ENCODE results near the gene GRAMD4. TPM values are rescaled to one million over a fixed set of nuclear protein-coding genes. Genes with fewer than 3 reads are reported as not detected.
"Not testable (repeated sequence)": the region's sequence is repeated elsewhere in the genome, so short reads cannot be mapped to it uniquely, and the experiment has no call there.

The GRAMD4 gene
- total RNA-seq, 4 donors from 2014 or later = 19.1 to 25.4 (median 19.5) TPM

DNA sequence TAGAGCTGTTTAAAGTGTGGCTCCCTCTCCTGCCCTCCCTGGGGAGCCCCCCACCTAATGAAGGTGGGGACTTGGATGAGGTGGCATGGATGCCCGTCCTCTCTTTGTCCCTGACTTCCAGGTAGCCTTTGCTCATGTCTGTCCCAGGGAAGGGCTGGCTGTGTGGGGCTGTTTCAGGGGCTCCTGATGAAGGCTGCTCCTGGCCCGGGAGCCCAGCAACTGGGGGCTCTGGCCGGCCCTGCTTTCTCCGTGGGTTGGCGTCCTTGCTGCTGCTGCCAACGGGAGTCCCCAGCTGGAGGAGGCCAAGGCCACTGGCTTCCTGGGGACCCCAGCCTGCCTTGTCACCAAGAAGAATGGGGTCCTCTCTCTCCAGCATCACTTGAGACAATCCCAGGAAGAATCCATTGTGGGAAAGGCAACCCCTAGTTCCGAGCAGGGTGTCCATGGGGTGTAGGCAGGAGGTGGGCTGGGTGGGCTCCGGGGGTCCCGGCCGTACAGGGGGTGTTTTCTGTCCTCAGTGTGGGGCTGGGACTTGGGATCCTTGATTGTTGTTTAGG lies 13.2 kb downstream of the GRAMD4 start:
- TF ChIP-seq CTCF (IDR thresholded peaks at IDR 0.05) = no peak
- ATAC-seq (ENCODE audit: low FRiP score) (no peak), DNase-seq (ENCODE audit: low spot score) (no peak)

- no peak for TF ChIP-seq CTCF (IDR thresholded peaks at IDR 0.05)
- DNase-seq (ENCODE audit: low spot score) = no peak
- no peak for ATAC-seq (ENCODE audit: low FRiP score)
These were observed 14.0 kb downstream of the GRAMD4 start for GRCh38 chr22:46634011-46634699.

- not testable (repeated sequence) for DNase-seq (ENCODE audit: low spot score); ATAC-seq (ENCODE audit: low FRiP score)
These were observed 14.9 kb downstream of the GRAMD4 start for GRCh38 chr22:46634973-46635685.

- no peak for ATAC-seq (ENCODE audit: low FRiP score)
- TF ChIP-seq CTCF (IDR thresholded peaks at IDR 0.05) = no peak
- no peak for DNase-seq (ENCODE audit: low spot score)
These were observed 15.6 kb downstream of the GRAMD4 start for GRCh38 chr22:46635756-46636155.

DNA sequence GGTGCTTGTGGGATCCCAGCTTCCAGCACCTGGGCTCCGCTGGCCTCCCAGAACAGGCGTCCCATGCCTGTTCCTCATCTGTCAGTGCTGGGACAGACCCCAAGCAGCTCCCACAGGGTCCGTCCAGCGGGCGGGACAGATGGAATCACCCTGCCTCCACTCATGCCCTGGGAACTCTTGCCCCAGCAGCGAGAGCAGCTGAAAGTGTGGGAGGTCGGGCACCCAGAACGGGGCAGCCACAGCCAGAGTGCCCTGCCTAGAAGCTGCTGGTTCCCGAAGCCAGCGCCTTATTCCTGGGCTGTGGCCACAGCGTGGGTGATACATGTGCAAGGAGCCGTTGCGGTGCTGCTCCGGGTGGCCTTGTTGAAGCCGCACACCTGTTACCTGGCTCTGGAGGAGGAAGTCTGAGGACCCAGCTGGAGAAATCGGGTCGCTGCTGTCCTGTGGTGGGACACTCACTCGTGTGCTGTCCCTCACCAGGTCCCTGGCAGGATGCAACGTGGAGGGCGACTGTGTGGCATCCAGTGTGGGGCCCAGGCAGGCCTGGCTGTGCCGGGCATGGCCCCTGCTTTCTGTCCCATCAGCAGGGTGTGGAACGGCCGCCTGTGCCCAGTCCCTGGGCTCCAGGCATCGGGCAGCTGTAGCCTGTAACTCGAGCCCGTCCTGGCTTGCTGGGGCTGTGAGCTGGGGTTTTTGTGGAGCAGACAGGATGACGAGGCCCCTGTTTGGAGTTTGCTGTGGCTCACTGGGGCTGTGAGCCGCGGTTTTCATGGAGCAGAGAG lies 16.2 kb downstream of the GRAMD4 start:
- DNase-seq (ENCODE audit: low spot score) (no peak), ATAC-seq (ENCODE audit: low FRiP score) (no peak)
- no peak for TF ChIP-seq CTCF (IDR thresholded peaks at IDR 0.05)

DNA sequence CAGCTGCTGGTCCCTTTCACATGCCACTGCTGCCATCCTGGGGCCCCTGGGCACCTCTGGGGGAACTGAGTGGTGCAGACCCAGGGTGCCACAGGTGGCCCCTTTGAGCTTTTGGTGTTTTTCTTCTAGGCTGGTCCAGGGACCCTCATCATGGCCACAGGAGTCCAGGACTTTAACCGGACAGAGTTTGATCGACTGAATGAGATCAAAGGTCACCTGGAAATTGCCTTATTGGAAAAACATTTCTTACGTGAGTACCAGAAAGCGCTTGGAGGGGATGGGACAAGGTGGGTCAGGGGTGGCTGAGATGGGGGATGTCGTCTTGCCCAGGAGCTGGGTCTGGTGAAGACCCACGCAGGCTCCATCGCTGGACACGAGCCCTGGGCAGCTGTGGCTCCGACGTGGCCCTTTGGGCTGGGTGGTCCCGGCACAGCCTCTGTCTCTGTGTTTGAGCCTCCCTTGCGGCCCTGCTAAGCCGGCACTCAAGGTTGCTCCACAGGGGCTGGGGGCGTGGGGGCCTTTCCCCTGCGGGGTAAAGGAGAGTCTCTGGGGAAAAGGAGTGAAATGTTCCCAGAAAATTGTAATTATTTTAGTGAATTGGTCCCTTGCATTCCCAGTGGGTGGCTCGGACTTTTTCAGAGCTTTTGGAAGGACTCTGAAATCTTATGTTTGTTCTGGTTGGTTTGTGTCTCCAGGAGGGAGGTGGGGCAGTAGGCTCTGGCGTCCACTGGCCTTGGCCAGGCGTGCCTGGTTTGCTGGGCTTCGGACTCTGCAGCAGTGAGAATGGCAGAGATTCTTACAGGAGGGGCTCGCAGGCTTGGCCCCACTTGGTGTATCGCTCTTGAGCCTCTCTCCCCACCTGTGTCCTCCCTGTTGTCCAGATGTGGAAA lies 17.8 kb downstream of the GRAMD4 start:
- ATAC-seq (ENCODE audit: low FRiP score) (no peak), DNase-seq (ENCODE audit: low spot score) (no peak)
- no peak for TF ChIP-seq CTCF (IDR thresholded peaks at IDR 0.05)
